H1 (cell line): ENCODE results near the gene SH3BGRL. TPM values are rescaled to one million over a fixed set of nuclear protein-coding genes. Genes with fewer than 3 reads are reported as not detected.
A peak's percentile ranks its signal among the peaks of the same experiment; 100 is the strongest.

Experiments used
- CTCF ChIA-PET: fragments of 300-600 bp; sonication (Branson Sonifier 250); formaldehyde crosslinking; loops from one replicate; lab custom pipeline; 2021; ENCODE audit not compliant: partially characterized antibody; lab: Charles Lee
- POLR2A ChIA-PET: fragments of 300-600 bp; sonication (Branson Sonifier 250); formaldehyde crosslinking; loops from one replicate; lab custom pipeline; 2021; ENCODE audit warnings: inconsistent platforms; ENCODE audit not compliant: partially characterized antibody; lab: Charles Lee
- DNase-seq, 2 experiments: peaks; one replicate each; pipeline versions ENCODE4 v3.0.0 to v3.0.0-alpha.2; 2010 to 2022; ENCODE audit warnings: low spot score in 2 of 2, low read depth in 1 of 2, mixed read lengths in 1 of 2
- FAIRE-seq: peaks from 2 replicates; lab custom pipeline; 2011; peaks lifted over from hg19 to GRCh38; lab: Jason Lieb, UNC
- H2AFZ ChIP-seq: 2 replicates; pipeline ENCODE4 v1.8.1; 2012; ENCODE audit warnings: low read length, inconsistent platforms
- H2AK5ac ChIP-seq: 2 replicates; pipeline ENCODE4 v1.6.1; 2013; ENCODE audit warnings: low read depth, low read length
- H2BK120ac ChIP-seq: replicated peaks from 2 replicates; pipeline ENCODE3; 2013; ENCODE audit warnings: low read depth, low read length, inconsistent platforms
- H2BK12ac ChIP-seq: 2 replicates; pipeline ENCODE4 v1.6.1; 2013; ENCODE audit warnings: low read depth, low read length
- H2BK15ac ChIP-seq: 2 replicates; pipeline ENCODE4 v1.6.1; 2013; ENCODE audit warnings: low read length
- H2BK20ac ChIP-seq: 2 replicates; pipeline ENCODE4 v1.6.1; 2013; ENCODE audit warnings: low read length
- H2BK5ac ChIP-seq: 2 replicates; pipeline ENCODE4 v1.6.1; 2013; ENCODE audit warnings: low read depth, low read length
- H3K14ac ChIP-seq: 2 replicates; pipeline ENCODE4 v1.6.1; 2013; ENCODE audit warnings: inconsistent platforms; ENCODE audit not compliant: insufficient read length
- H3K18ac ChIP-seq: 2 replicates; pipeline ENCODE4 v1.6.1; 2013; ENCODE audit warnings: low read length; ENCODE audit errors: extremely low read depth
- H3K23ac ChIP-seq: 2 replicates; pipeline ENCODE4 v1.6.1; 2013; ENCODE audit warnings: inconsistent platforms; ENCODE audit not compliant: insufficient read length
- H3K23me2 ChIP-seq: 2 replicates; pipeline ENCODE4 v1.6.1; 2013; ENCODE audit warnings: low read depth, low read length
- H3K27ac ChIP-seq: 2 replicates; pipeline ENCODE4 v1.6.1; 2011; ENCODE audit warnings: low read depth, low read length, inconsistent platforms
- H3K27me3 ChIP-seq, 4 experiments: replicated peaks in 1 of 4; 1 replicate in 1 of 4; 2 replicates in 3 of 4; pipeline versions ENCODE4 v1.6.1 to v1.8.1; 2011 to 2013; ENCODE audit warnings: low read length in 3 of 4, mild to moderate bottlenecking in 3 of 4, inconsistent platforms in 2 of 4, mixed read lengths in 2 of 4, moderate library complexity in 1 of 4; ENCODE audit not compliant: control insufficient read depth in 3 of 4, insufficient read depth in 3 of 4; ENCODE audit errors: extremely low read depth in 1 of 4
- H3K36me3 ChIP-seq, 4 experiments: 2 replicates each; pipeline versions ENCODE4 v1.6.1 to v1.8.1; 2011 to 2013; ENCODE audit warnings: mild to moderate bottlenecking in 4 of 4, low read length in 3 of 4, moderate library complexity in 2 of 4, control low read depth in 1 of 4, inconsistent platforms in 1 of 4; ENCODE audit not compliant: insufficient read depth in 4 of 4, control insufficient read depth in 2 of 4
- H3K4ac ChIP-seq: replicated peaks from 2 replicates; pipeline ENCODE3; 2013; ENCODE audit warnings: low read length, low read depth, mixed read lengths, inconsistent platforms; ENCODE audit not compliant: insufficient read length
- H3K4me1 ChIP-seq, 4 experiments: replicated peaks in 1 of 4; 1 replicate in 1 of 4; 2 replicates in 3 of 4; pipeline versions ENCODE4 v1.6.1 to v1.8.1; 2011 to 2013; ENCODE audit warnings: low read length in 3 of 4, inconsistent platforms in 2 of 4, mixed read lengths in 1 of 4; ENCODE audit not compliant: insufficient read depth in 4 of 4, control insufficient read depth in 3 of 4
- H3K4me2 ChIP-seq, 2 experiments: 2 replicates each; pipeline versions ENCODE4 v1.6.1 to v1.8.1; 2011 to 2013; ENCODE audit warnings: low read depth in 2 of 2, low read length in 2 of 2, control low read depth in 1 of 2, inconsistent platforms in 1 of 2, mild to moderate bottlenecking in 1 of 2; ENCODE audit not compliant: insufficient read depth in 1 of 2
- H3K4me3 ChIP-seq, 4 experiments: fragments of 200-600, 300-600 bp in 1 of 4; sonication (generic), shearing (Covaris generic), sonication (Bioruptor Twin) in 1 of 4; 2 replicates each; pipeline versions ENCODE4 v1.5.1 to v1.8.1; 2011 to 2016; ENCODE audit warnings: low read length in 4 of 4, low read depth in 3 of 4, control low read depth in 2 of 4, inconsistent platforms in 2 of 4, mild to moderate bottlenecking in 2 of 4, mixed read lengths in 1 of 4, moderate library complexity in 1 of 4; ENCODE audit not compliant: insufficient read depth in 2 of 4; ENCODE audit errors: extremely low read depth in 1 of 4
- H3K56ac ChIP-seq: replicated peaks from 2 replicates; pipeline ENCODE3; 2013; ENCODE audit warnings: low read depth, mild to moderate bottlenecking, mixed read lengths, low read length, inconsistent platforms; ENCODE audit not compliant: insufficient read length
- H3K79me1 ChIP-seq: 2 replicates; pipeline ENCODE4 v1.6.1; 2013; ENCODE audit warnings: low read depth, low read length, control low read depth
- H3K79me2 ChIP-seq, 2 experiments: 2 replicates each; pipeline versions ENCODE4 v1.6.1 to v1.8.1; 2012 to 2013; ENCODE audit warnings: low read length in 2 of 2, mild to moderate bottlenecking in 2 of 2, inconsistent platforms in 1 of 2; ENCODE audit not compliant: insufficient read depth in 2 of 2, control insufficient read depth in 1 of 2
- H3K9ac ChIP-seq, 4 experiments: replicated peaks in 1 of 4; 1 replicate in 1 of 4; 2 replicates in 3 of 4; pipeline versions ENCODE4 v1.6.1 to v1.8.1; 2011 to 2013; ENCODE audit warnings: low read depth in 3 of 4, low read length in 3 of 4, control low read depth in 2 of 4, mild to moderate bottlenecking in 2 of 4, moderate library complexity in 2 of 4, inconsistent platforms in 1 of 4; ENCODE audit errors: extremely low read depth in 1 of 4
- H3K9me3 ChIP-seq, 2 experiments: 2 replicates each; pipeline versions ENCODE4 v1.6.1 to v1.8.1; 2012 to 2013; ENCODE audit warnings: mild to moderate bottlenecking in 2 of 2, moderate library complexity in 2 of 2, control low read depth in 1 of 2, inconsistent platforms in 1 of 2, low read depth in 1 of 2, low read length in 1 of 2, mixed read lengths in 1 of 2; ENCODE audit not compliant: insufficient read depth in 2 of 2
- H4K20me1 ChIP-seq, 2 experiments: replicated peaks in 1 of 2; 2 replicates each; pipeline versions ENCODE3 to v1.8.1; 2011 to 2013; ENCODE audit warnings: inconsistent platforms in 2 of 2, low read length in 2 of 2, mild to moderate bottlenecking in 1 of 2; ENCODE audit not compliant: insufficient read depth in 2 of 2, control insufficient read depth in 1 of 2
- H4K5ac ChIP-seq: 2 replicates; pipeline ENCODE4 v1.6.1; 2013; ENCODE audit warnings: low read length, low read depth, mixed read lengths, inconsistent platforms; ENCODE audit not compliant: insufficient read length
- H4K8ac ChIP-seq: 2 replicates; pipeline ENCODE4 v1.8.0; 2013; ENCODE audit warnings: mild to moderate bottlenecking, moderate library complexity, low read length, inconsistent platforms; ENCODE audit not compliant: insufficient read depth; ENCODE audit errors: extremely low read depth
- H4K91ac ChIP-seq: replicated peaks from 2 replicates; pipeline ENCODE3; 2013; ENCODE audit warnings: low read length, mixed read lengths, inconsistent platforms; ENCODE audit not compliant: insufficient read length
- E2F6 ChIP-seq: IDR thresholded peaks from 2 replicates; pipeline ENCODE4 v1.6.1; 2012; ENCODE audit warnings: inconsistent platforms
- JUND ChIP-seq: IDR thresholded peaks from 2 replicates; pipeline ENCODE4 v1.6.1; 2011; ENCODE audit warnings: mild to moderate bottlenecking, improper control_type of control experiment, low read length
- MAX ChIP-seq: IDR thresholded peaks from 2 replicates; pipeline ENCODE4 v1.6.1; 2012; ENCODE audit warnings: inconsistent platforms
- POLR2A ChIP-seq, 2 experiments: IDR thresholded peaks; 1 replicate in 1 of 2; 2 replicates in 1 of 2; pipeline ENCODE4 v1.6.1; 2011; ENCODE audit warnings: low read depth in 2 of 2, low read length in 2 of 2, mild to moderate bottlenecking in 2 of 2; ENCODE audit errors: control extremely low read depth in 1 of 2
- SP4 ChIP-seq: IDR thresholded peaks from 2 replicates; pipeline ENCODE4 v1.6.1; 2012; ENCODE audit warnings: low read length, inconsistent platforms
- WGBS, 2 experiments: shearing (Covaris generic) in 1 of 2; methylation state at CpG; one replicate each; pipeline versions ENCODE4 v1.1.6 to v1.1.7; 2013 to 2015; ENCODE audit warnings: low lambda C conversion rate in 2 of 2, mixed read lengths in 2 of 2, inconsistent platforms in 1 of 2, low coverage in 1 of 2, missing lambda C conversion rate in 1 of 2; ENCODE audit not compliant: insufficient replicate concordance in 2 of 2, insufficient coverage in 1 of 2, insufficient read length in 1 of 2; ENCODE audit errors: extremely low coverage in 1 of 2, missing lambda C conversion rate in 1 of 2; 5-methylcytosine and 5-hydroxymethylcytosine counted together
- polyA plus RNA-seq, 7 experiments: library from polyadenylated mRNA; depleted of rRNA in 3 of 7; stranded (reverse) in 5 of 7; unstranded in 2 of 7; fragments of >200 nt in 5 of 7; fragments of 200-250 nt in 2 of 7; gene quantifications; 1 replicate in 5 of 7; 2 replicates in 1 of 7; 4 replicates in 1 of 7; pipeline versions ENCODE4 v1.2.1 to v1.2.3, GENCODE V29; 2011 to 2013; ENCODE audit warnings: missing spikeins in 2 of 7, mixed read lengths in 2 of 7
- total RNA-seq: library from RNA; stranded (reverse); fragmentation: NEBNext Ultra II Directional; extraction: Animal tissue kit (Norgen Biotek cat#: 25700); gene quantifications from 2 replicates; pipeline ENCODE4 v1.2.1, GENCODE V29; 2021

The SH3BGRL gene
- total and polyA plus RNA-seq, 2 of the 8 experiments (the other 6 are each of a cell fraction or from before 2014, with no cell fraction given): 36.3 to 49.6 TPM

- Histone ChIP-seq H2BK15ac (no peak overlapping the region), H3K9ac (peak overlapping the region in 1 of 4 experiments; percentile 78; a peak in 1 of 7 replicates), H3K4ac (no peak overlapping the region), H3K36me3 (no peaks in the 10 kb centered on the region), H2BK5ac (no peak overlapping the region), H3K23me2 (peaks cover 3% of the 10 kb centered on the region; the same call in 1 of the 2 replicates), H3K23ac (no peak overlapping the region), H3K56ac (no peak overlapping the region), H3K4me2 (peak overlapping the region; percentile 69 to 77; a peak in 3 of 4 replicates), H2AFZ (peak overlapping the region; percentile 96; the same call in 1 of the 2 replicates), H4K20me1 (no peaks in the 10 kb centered on the region), H3K27me3 (no peaks in the 10 kb centered on the region), H4K91ac (no peak overlapping the region), H3K79me2 (peaks cover 0 to 37% of the 10 kb centered on the region in 2 experiments; a peak in 2 of 4 replicates), H2BK12ac (no peak overlapping the region), H4K5ac (no peak overlapping the region), H3K27ac (no peak overlapping the region), H3K4me1 (no peaks in the 10 kb centered on the region), H3K14ac (no peak overlapping the region), H4K8ac (no peak overlapping the region), H3K18ac (no peak overlapping the region), H2AK5ac (no peak overlapping the region), H3K79me1 (no peaks in the 10 kb centered on the region), H3K4me3 (peak overlapping the region in 3 of 4 experiments; percentile 81 to 95 (median 94); a peak in 4 of 8 replicates), H3K9me3 (no peaks in the 10 kb centered on the region), H2BK20ac (no peak overlapping the region), H2BK120ac (no peak overlapping the region)
- ChIA-PET CTCF (interaction anchor here (1.0 to 1.3 kb wide), 3 partner anchors 30 to 175 kb away, joined by 3 to 6 read pairs (median 3); no protein-coding TSS in a partner anchor), POLR2A (interaction anchor here (1.1 to 1.9 kb wide), 2 partner anchors 12 to 80 kb away, joined by 3 to 4 read pairs; no protein-coding TSS in a partner anchor)
- no peak for DNase-seq
- TF ChIP-seq E2F6 (no peak), SP4 (no peak), MAX (no peak), JUND (no peak), POLR2A (IDR thresholded peaks at IDR 0.05; ENCODE audit: control extremely low read depth in 1 of 2, low read depth in 2 of 2, low read length in 2 of 2) (no peak)
- WGBS, 2 experiments: 80% methylated on average over 1 of the region's 1 CpG; no CpG with 5 or more reads in 1 of the 2 experiments
- no peak for FAIRE-seq
Observed at GRCh38 chrX:81201071-81201470, 831 bp upstream of the SH3BGRL start.
